Neural crest cell (in vitro differentiated cells): ENCODE data around the gene WDR82. TPM values are rescaled to one million over a fixed set of nuclear protein-coding genes. Genes with fewer than 3 reads are reported as not detected.

ENCODE experiments used
- DNase-seq: peaks from one replicate; pipeline ENCODE4 v3.0.0; 2021; ENCODE audit warnings: low read depth, mixed read lengths, low spot score
- H3K27ac Mint-ChIP-seq: one replicate; pipeline ENCODE4 v1.8.0; 2021; ENCODE audit warnings: mild to moderate bottlenecking, mixed read lengths; ENCODE audit not compliant: unreplicated experiment
- H3K27me3 Mint-ChIP-seq: 2 replicates; pipeline ENCODE4 v1.8.0; 2021; ENCODE audit warnings: low read depth, mild to moderate bottlenecking, mixed read lengths
- H3K36me3 Mint-ChIP-seq: 2 replicates; pipeline ENCODE4 v1.8.0; 2021; ENCODE audit warnings: low read depth, mild to moderate bottlenecking, mixed read lengths
- H3K4me1 Mint-ChIP-seq: 2 replicates; pipeline ENCODE4 v1.8.0; 2021; ENCODE audit warnings: mixed read lengths
- H3K4me3 Mint-ChIP-seq: one replicate; pipeline ENCODE4 v1.8.0; 2021; ENCODE audit warnings: mild to moderate bottlenecking, mixed read lengths
- H3K9me3 Mint-ChIP-seq: 2 replicates; pipeline ENCODE4 v1.8.0; 2021; ENCODE audit warnings: mixed read lengths
- CTCF ChIP-seq: fragments of 200-600 bp; sonication (generic); conservative IDR thresholded peaks from 2 replicates; pipeline ENCODE4 v1.5.0; 2021; ENCODE audit warnings: antibody characterized with exemption, mild to moderate bottlenecking
- total RNA-seq: library from RNA; stranded (reverse); gene quantifications from 2 replicates; pipeline ENCODE4 v1.2.1, GENCODE V29; 2021

WDR82 gene
- total RNA-seq, 1 donor from 2014 or later, result 114 TPM

DNA sequence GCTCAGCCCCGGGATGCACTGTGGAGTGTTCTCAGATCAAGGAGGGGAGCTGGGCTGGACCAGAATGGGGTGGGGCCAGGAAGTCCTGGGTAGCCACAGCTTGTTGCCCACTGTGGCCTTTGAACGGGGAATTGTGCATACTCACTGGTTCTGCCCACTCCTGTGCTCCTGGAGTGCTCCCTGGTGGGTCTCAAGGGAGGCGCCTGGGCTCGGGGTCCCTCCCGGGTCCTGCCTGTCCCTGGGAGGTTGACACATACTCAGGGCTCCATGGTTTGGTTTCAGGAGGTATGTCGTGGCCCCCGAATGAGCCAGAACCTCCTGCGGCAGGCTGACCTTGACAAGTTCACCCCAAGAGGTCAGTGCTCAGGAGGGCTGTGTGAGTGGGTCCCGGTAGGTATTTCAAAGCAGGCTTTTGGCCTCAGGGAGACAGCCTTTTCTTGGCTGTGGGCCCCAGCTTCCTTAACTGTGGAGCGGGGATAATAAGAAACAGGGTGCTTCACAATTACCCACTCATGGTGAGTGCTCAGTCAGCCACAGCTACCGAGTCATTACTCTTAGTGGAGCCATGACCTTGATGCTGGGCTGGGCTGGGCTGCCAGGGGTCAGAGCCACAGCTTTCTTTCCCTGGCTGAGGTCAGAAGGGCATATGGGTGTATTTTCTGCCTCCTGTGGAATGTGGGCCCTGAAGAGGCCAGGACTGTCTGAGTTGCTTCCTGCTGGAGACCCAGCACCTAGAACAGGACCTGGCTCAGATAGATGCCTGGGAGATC, 45.3 kb upstream of the WDR82 start:
- TF ChIP-seq CTCF, result no peak
- Mint-ChIP-seq H3K36me3 (no peaks in the 10 kb centered on the region), H3K4me3 (no peak overlapping the region), H3K4me1 (no peaks in the 10 kb centered on the region), H3K27me3 (no peaks in the 10 kb centered on the region), H3K27ac (no peak overlapping the region), H3K9me3 (no peaks in the 10 kb centered on the region)
- DNase-seq, result no peak

DNA sequence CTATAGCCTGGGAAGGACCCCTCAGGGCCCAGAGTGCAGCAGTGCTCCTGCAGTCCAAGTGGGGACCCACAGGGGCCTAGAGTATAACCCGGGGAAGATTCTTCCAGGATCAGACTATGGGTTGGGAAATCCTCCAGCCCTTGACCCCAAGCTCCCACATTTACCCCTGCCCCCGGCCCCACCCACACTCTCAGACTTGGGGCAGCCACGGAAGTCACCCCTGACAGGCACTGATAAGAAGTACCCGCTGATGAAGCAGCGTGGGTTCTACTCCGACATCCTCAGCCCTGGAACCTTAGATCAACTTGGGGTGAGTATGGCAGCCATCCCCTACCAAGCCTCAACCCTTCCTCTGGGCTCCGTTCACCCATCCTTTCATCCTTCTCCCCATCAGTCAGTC, 44.0 kb upstream of the WDR82 start:
- Mint-ChIP-seq H3K27ac (no peak overlapping the region), H3K27me3 (peaks cover 10% of the 10 kb centered on the region), H3K9me3 (no peaks in the 10 kb centered on the region), H3K4me3 (no peak overlapping the region), H3K36me3 (no peaks in the 10 kb centered on the region), H3K4me1 (peaks cover 9% of the 10 kb centered on the region)
- TF ChIP-seq CTCF, result no peak
- no peak for DNase-seq

GRCh38 chr3:52321481-52321880, 43.0 kb upstream of the WDR82 start:
- H3K4me3 Mint-ChIP-seq, result no peak overlapping the region
- no peak for TF ChIP-seq CTCF
- peaks cover 15% of the 10 kb centered on the region for H3K4me1 Mint-ChIP-seq
- no peak overlapping the region for H3K27ac Mint-ChIP-seq
- DNase-seq, result no peak
- no peaks in the 10 kb centered on the region for H3K36me3 Mint-ChIP-seq
- H3K9me3 Mint-ChIP-seq, result no peaks in the 10 kb centered on the region
- H3K27me3 Mint-ChIP-seq, result peaks cover 10% of the 10 kb centered on the region

DNA sequence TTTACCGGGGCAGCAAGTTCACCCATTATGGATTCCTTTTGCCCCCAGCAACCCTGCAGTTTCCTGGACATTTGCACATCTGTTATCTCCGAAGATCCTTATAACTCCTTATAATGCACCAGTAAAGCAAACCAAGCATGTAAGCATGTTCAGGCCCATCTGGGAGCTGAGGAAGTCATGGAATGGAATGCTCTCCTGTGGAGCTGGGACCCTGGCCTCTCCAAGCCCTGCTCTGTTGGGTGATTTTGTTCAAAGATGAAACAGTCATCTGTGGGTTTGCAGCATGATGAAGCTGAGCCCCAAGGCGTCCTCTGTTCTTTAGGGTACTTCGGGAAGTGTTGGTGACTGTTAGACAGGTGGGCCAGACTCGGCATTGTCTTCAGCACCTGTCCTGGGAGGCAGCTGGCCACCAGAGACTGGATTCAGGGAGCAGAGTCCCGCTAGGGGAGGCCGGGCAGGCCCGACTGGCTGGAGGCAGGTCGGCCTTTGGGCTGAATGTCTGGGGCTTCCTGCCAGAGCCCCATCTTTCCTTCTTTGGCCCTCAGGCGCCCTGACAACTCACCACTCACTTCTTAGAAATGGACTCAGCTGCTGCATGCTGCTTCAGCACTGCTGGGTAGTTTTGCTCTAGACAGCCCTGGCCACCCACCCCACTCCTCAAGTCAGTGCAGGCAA, 41.6 kb upstream of the WDR82 start:
- Mint-ChIP-seq H3K27me3 (peaks cover 10% of the 10 kb centered on the region), H3K36me3 (no peaks in the 10 kb centered on the region), H3K27ac (no peak overlapping the region), H3K4me3 (no peak overlapping the region), H3K4me1 (peaks cover 23% of the 10 kb centered on the region), H3K9me3 (no peaks in the 10 kb centered on the region)
- no peak for DNase-seq
- no peak for TF ChIP-seq CTCF

DNA sequence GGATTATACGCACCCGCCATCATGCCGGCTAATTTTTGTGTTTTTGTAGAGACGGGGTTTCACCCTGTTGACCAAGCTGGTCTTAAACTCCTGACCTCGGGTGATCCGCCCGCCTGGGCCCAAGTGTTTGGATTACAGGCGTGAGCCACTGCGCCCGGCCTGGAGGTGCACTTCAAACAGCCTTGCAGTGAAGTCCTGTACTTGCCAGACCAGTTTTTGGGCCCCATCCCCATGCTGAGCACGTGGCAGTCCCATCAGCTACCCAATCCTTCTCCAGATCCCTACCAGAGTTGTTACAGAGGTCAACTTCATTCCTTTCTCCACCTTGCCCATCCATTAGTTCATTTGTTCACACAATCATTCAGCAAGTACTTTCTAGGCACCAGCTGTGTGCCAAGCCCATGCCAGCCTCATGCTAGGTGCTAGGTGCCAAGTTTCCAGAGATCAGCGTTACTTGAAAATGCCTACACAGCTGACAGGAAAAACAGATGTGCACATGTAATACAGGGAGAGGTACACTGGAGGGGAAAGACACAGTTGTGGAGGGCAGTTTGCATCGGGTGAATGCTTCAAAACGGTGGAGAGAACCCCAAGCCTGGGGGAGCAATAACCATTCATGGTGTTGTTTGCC, 39.9 kb upstream of the WDR82 start:
- no peaks in the 10 kb centered on the region for H3K36me3 Mint-ChIP-seq

More for the DNA sequence above, 39.9 kb upstream of the WDR82 start:
- H3K27me3 Mint-ChIP-seq, result peaks cover 10% of the 10 kb centered on the region
- H3K27ac Mint-ChIP-seq, result no peak overlapping the region
- H3K4me3 Mint-ChIP-seq, result no peak overlapping the region
- H3K9me3 Mint-ChIP-seq, result no peaks in the 10 kb centered on the region
- DNase-seq, result no peak
- peaks cover 35% of the 10 kb centered on the region for H3K4me1 Mint-ChIP-seq
- no peak for TF ChIP-seq CTCF
